Hematopoietic multipotent progenitor cell (in vitro differentiated cells): ENCODE results near the gene PA2G4. TPM values are rescaled to one million over a fixed set of nuclear protein-coding genes. Genes with fewer than 3 reads are reported as not detected.

Experiments used
- DNase-seq, 3 donors: peaks; one replicate each; pipeline ENCODE4 v3.0.0-alpha.2; 2011 to 2015; ENCODE audit warnings: low read depth in 2 of 3, low spot score in 2 of 3
- total RNA-seq: library from RNA; depleted of rRNA; stranded (reverse); fragments of >200 nt; gene quantifications from one replicate; pipeline ENCODE4 v1.2.3, GENCODE V29; 2012

PA2G4 gene
- total RNA-seq, 1 donor = 113 TPM

DNA sequence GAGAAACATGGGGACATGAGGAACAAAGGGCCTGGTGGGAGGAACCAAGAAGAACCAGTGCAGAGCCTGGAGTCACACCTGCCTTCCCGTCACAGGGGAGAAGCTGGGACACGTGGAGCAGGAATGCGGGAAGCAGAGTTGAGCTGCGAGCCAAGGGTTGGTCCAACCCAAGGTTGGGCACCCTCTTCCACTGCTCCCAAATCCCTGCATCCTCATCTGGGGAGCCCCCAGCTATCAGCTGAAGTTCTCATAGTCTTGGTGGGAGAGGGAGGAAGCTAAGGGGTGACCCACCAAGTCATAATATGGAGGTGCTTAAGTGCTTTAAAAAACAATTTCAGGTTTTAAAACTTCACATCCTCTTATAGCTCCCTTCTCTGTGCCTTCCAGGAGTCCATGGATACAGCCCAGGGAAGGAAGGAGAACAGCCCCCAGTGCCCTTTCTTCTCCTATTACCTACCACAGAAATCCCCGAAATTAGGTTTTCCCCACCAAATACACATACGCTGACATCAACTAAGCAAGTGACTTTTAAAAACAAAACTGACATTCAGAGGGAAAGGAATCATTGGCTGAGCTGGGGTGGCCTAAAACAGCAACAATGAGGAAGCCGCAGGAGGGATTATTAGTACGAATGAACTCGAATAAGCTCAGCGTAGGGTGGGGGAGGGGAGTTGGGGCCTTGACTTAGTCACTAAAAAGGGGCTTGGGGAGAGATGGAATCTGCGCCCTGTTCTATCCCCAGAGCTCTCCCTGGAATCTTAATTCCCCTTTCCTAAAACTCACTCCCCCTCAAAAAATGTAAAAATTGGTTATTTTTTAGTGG is 58.3 kb downstream of the PA2G4 start:
- no peak for DNase-seq

Other genes with a start within 250 kb of the PA2G4 start
- 18.0 TPM for gene PYM1, start 176.7 kb upstream of the PA2G4 start, total RNA-seq
- 53.6 TPM for gene DGKA, start 173.4 kb upstream of the PA2G4 start, total RNA-seq
- 1.3 TPM for gene PMEL, start 138.5 kb upstream of the PA2G4 start, total RNA-seq
- gene CDK2, start 137.7 kb upstream of the PA2G4 start, total RNA-seq = 27.2 TPM
- gene RAB5B, start 130.5 kb upstream of the PA2G4 start, total RNA-seq = 39.9 TPM
- 47.1 TPM for gene SUOX, start 107.3 kb upstream of the PA2G4 start, total RNA-seq
- gene IKZF4, start 83.5 kb upstream of the PA2G4 start, total RNA-seq = 5.4 TPM
- 168 TPM for gene RPS26, start 62.6 kb upstream of the PA2G4 start, total RNA-seq
- 0.27 TPM for gene ERBB3, start 24.4 kb upstream of the PA2G4 start, total RNA-seq
- 3,883 TPM for gene RPL41, start 12.1 kb downstream of the PA2G4 start, total RNA-seq
- gene ZC3H10, start 13.7 kb downstream of the PA2G4 start, total RNA-seq = 10.2 TPM
- gene ESYT1, start 23.7 kb downstream of the PA2G4 start, total RNA-seq = 254 TPM
- gene MYL6B, start 48.0 kb downstream of the PA2G4 start, total RNA-seq = 47.1 TPM
- 563 TPM for gene MYL6, start 53.8 kb downstream of the PA2G4 start, total RNA-seq
- gene SMARCC2, start 84.9 kb downstream of the PA2G4 start, total RNA-seq = 72.4 TPM
- 205 TPM for gene RNF41, start 117.4 kb downstream of the PA2G4 start, total RNA-seq
- 21.0 TPM for gene NABP2, start 119.8 kb downstream of the PA2G4 start, total RNA-seq
- 0.54 TPM for gene SLC39A5, start 125.5 kb downstream of the PA2G4 start, total RNA-seq
- 22.9 TPM for gene ANKRD52, start 153.8 kb downstream of the PA2G4 start, total RNA-seq
- 17.2 TPM for gene COQ10A, start 162.4 kb downstream of the PA2G4 start, total RNA-seq
- 106 TPM for gene CS, start 195.8 kb downstream of the PA2G4 start, total RNA-seq
- gene CNPY2, start 211.4 kb downstream of the PA2G4 start, total RNA-seq = 48.2 TPM
- gene PAN2, start 229.4 kb downstream of the PA2G4 start, total RNA-seq = 61.1 TPM
- 0.81 TPM for gene IL23A, start 234.3 kb downstream of the PA2G4 start, total RNA-seq